ENCODE measurements around the gene MIDN.
A peak's percentile ranks its signal among the peaks of the same experiment; 100 is the strongest.

DNA sequence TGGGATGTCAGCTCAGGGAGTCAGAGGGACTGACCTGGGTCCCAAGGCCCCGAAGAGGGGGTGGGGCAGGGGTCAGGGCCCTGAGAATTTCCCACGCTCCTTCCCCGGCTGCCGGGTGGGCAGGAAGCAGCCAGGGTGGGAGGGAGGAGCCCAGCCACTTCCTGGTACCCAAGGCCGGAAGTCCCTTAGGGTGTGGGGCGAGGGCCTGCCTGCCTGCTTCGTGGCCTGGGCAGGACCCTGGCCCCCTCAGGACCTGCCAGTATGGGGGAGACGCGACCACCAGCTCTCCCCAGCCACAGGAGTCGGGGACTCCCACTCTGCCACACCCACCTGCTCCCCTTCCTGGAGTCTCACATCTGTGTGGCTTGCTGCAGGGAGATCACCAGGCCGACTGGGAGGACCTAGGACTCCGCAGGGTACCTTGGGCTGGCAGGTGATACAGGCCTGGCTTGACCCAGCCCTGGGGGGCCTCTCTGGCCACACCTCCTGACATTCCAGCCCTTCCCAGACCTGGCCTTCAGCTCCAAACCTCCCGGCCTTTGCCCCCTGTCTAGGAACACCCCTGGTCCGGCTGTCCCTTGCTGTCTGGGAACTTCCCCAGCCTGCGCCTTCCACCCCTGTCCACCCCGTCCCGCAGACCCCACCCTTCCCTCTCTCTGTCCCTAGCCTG lies 11.0 kb downstream of the MIDN start:
- TF ChIP-seq, protein P1, sequence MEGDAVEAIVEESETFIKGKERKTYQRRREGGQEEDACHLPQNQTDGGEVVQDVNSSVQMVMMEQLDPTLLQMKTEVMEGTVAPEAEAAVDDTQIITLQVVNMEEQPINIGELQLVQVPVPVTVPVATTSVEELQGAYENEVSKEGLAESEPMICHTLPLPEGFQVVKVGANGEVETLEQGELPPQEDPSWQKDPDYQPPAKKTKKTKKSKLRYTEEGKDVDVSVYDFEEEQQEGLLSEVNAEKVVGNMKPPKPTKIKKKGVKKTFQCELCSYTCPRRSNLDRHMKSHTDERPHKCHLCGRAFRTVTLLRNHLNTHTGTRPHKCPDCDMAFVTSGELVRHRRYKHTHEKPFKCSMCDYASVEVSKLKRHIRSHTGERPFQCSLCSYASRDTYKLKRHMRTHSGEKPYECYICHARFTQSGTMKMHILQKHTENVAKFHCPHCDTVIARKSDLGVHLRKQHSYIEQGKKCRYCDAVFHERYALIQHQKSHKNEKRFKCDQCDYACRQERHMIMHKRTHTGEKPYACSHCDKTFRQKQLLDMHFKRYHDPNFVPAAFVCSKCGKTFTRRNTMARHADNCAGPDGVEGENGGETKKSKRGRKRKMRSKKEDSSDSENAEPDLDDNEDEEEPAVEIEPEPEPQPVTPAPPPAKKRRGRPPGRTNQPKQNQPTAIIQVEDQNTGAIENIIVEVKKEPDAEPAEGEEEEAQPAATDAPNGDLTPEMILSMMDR (IDR thresholded peaks at IDR 0.05) = no peak
- TF ChIP-seq POLR2AphosphoS5 (IDR thresholded peaks at IDR 0.05) = peak; percentile 55
- peak; percentile 46 for TF ChIP-seq POLR2A (IDR thresholded peaks at IDR 0.05)
